GDM1 (cell line): ENCODE measurements around the gene MAPK9.
A peak's percentile ranks its signal among the peaks of the same experiment; 100 is the strongest.
"Not testable (repeated sequence)": the region's sequence is repeated elsewhere in the genome, so short reads cannot be mapped to it uniquely, and the experiment has no call there.

ENCODE experiments used
- DNase-seq: peaks from one replicate; lab custom pipeline; 2025; lab: John Stamatoyannopoulos, UW

MAPK9 gene

DNA sequence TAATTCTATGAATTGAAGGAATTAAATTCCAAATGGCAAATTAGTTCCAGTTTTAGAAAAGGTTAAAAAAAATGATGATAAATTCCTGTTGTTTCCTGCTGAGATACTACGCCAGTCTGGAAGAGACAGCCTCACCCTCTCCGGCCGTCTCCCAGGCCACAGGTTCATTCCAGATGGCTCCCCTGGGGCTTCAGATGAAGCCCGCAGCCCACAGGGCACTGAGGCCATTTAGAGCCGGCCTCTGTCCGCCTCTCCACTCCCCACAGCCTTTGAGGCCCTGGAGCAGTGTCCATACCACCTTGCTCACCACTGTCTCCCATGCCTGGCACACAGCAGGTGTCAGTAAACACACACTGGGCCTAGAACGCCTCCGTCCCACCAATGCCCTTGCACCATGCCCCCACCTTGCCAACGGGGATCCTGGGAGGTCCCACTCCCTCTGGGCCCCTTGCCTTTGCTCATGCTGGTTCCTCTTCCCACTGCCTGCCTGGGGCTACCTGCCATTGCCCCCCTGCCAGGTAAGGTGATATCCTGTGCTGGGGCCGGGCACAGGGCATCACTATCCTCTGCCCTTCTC, 35.2 kb upstream of the MAPK9 start:
- DNase-seq: no peak

DNA sequence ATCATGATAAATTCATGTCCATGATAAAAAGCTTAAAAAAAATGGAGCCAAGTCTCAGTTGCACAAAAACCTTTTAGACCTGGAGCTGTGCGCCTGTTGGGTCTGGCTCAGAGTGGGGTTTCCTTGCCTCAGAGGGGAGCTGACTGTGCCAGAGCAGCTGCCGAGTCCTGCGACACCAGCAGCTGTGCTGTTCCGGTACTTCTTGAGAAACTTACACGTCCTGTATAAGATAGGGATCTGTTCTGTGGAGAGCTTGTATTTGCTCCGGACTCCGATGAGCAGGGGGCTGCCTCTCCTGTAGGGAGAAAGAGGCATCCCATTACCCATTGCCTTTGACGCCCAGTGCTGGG, 32.7 kb upstream of the MAPK9 start:
- DNase-seq: no peak

DNA sequence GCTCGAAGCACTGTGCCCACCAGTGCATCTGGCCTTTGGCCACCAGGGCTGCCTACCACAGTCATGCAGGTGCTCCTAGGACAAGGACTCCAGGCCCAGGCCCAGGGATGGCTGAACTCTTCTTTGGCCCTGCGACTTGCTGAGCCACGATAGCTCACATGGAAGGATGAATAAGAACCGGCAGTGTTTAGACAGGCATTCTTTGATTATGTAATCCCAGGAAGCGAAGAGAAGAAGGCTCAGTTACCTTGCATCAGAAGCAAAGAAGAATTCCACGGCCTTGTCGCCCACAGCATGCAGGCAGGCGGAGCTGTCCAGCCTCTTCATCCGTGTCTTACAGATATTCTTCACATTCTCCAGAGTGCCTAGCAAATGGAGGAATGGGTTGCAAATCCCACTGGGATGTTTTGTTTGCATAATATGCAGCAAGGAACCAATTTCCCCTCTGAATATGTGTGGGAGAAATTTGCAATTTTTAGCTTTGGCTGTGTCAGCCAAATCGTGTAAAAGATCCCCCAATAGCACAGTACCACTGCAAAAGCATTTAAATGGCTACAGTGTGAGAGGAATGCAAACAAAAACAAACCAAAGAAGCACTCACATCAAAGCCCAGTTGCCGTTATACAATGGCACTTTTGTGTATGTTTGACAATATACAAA, 32.2 kb upstream of the MAPK9 start:
- DNase-seq: no peak

DNA sequence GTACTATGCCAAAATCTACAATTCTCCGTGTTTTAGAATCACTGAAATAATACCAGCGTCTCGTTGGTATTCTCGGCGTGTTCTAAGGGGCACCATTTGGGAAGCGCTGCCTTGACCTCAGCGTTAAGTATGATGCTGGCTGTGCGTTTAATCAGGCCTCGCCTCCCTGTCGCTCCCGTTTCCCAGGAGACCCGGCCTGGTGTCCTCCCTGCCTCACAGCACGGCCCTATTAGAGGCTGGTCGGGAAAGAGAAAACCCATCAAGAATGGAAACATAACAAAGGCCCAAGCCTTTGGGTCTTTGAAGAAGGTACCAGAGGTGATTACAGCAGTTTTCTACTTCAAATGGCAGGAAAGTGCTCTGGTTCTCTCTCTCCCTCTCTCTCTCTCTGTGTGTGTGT, 31.3 kb upstream of the MAPK9 start:
- no peak for DNase-seq

DNA sequence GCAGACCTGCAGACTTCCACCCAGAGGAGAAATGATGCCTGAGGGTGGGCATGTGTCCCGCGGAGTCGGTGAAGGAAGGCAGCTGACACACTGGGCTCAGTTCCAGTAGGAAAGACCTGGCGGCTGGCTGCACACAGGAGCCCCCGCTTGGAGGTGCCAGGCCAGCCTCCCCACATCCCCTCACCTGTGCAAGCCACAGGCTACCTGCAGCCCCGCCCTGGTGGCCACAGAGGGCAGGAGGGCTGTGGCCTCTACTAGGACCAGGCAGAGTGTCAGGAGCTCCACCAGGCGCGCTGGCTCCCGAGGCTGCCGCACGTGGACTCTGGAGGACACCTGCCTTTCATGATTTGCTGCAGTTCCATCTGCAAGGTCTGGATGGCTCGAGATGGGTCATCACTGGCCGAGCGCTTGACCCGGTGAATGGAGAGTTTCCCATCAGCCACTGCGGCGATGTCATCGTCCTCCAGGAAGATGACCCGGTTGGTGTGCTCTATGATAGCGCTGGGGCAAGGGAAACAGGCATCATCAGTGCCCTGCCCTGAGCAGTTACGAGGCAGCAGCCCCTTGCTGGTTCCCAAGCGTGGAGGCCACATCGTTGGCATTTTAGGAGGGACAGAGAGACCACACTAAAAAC, 26.7 kb upstream of the MAPK9 start:
- DNase-seq: no peak

DNA sequence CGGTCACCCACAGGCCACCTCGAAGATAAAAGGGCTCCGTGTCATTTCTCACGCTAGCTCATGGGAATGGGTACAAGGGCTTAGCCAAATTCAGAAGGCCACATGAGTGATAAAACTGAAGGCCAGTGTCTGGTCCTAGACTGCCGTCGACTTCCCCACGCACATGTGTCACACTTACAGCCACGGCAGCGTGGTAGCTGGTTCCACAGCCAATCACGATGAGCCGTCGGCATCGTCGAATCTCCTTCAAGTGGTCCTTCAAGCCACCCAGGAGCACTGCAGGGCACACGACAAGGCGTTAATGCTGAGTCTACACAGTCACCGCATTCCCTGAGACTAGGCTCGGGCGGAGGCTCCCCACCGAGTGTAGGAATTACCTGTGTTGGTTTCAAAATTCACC, 24.7 kb upstream of the MAPK9 start:
- DNase-seq: no peak

DNA sequence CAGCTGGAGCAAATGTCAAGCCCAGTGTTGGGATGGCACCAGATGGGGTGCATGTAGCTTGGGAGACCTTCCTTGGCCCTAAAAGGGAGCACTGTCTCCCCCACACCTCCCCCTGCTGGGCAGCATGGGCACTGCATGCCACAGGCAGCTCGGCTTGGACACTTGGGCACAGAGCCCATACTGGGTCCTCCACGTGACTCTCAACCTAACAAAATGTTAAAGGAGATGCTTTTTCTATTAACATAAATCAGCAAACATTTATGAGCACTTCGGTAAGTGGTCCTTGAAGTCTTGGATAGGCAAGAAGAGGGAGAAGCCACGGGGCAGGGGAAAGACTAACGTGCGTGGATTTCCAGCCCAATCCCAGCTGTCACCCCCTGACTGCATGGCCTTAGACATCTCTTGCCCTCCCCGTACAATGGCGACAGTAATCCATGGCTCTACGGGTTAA, 23.9 kb upstream of the MAPK9 start:
- DNase-seq: peak; percentile 30

DNA sequence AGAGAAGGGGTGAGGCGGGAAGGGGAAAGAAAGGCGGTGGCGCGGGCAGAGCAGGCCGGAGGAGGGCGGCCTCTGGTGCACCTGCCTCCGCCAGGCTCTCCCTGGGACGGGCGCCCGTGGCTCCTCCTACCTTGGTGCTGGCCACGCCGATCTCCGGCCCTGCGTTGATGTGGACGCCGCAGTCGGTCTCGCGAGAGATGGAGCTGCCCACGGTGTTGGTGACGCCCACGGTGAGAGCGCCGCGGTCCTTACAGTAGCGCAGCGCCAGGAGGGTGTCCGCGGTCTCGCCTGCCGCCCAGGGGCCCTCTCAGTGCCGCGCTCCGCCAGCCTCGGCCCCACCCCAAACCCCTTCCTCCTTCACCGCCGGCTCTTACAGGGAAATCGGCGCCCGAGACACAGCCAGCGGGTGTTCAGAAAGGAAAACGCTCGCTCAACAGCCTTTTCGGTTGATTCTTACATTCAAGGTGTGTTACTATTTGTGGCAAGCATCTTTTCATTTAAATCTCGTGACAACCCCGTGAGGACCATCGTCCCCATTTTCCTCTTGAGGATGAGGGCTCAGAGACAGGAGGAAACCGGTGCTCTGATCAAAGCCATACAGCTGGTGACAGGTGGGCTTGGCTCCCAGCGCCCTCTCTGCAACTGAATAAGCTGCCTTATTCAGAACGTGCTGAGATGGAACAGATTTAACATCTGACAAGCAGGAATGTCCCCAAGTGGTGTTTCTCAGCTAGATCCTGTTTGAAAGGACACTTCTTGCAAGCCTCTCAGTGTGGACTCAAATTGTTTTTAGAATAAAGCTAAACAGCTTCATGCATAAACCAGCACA, 22.0 kb upstream of the MAPK9 start:
- DNase-seq: peak; percentile 90

DNA sequence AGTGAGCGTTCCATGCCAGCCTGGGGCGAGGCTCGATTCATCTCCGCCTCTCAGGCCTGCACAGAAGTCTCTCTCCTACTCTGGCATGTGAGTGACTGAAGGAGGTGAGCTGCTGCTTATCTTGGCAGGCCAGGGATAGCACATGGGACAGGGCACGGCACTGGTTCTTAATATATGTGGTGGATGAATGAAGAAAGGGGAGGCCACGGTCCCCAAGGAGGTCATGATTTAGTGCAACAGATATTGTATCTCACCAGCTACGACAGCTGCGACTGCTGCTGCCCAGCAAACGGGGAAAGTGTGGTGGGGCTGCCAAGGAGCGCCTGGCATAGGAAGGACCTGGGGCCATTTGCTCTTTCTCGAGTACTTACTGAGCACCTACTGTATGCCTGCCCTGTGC, 19.3 kb upstream of the MAPK9 start:
- DNase-seq: no peak

DNA sequence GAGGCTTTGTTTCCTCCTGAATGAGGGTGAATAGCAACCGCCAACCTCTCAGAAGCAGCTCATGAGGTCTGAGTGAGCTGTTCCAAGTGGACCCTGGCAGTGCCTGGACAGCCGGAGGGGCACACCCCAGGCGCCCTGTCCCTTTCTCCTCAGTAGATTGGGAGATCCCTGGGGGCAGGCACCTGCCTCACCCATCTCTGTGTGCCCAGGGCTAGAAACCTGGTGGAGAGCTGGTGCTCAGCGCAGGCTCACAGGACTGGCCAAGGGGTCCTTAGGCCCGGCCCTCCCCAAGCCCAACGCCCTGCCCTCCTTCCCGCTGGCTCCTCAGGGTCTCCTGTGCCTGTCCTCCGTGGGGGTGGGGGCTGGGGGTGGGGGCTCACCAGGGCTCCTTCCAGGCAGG, 14.9 kb upstream of the MAPK9 start:
- DNase-seq: no peak

DNA sequence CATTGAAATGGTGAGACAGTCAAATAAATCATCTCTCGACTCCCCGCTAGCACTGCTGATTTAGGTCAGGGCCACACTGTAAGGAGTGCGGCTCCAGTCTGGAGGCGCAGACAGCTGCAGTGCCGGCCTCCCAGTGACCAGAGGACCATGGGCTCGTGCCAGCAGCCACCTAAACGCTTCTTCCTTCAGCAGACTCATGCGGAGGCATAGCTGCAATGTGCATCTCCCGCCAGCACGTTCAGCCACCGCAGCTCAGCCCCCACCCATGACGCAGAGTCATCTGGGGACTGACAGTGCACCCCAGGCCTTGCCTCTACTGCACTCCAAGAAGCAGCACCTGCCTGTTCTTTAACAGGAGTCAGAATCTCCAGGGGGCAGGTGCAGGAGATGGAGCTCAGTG, 13.6 kb upstream of the MAPK9 start:
- no peak for DNase-seq

DNA sequence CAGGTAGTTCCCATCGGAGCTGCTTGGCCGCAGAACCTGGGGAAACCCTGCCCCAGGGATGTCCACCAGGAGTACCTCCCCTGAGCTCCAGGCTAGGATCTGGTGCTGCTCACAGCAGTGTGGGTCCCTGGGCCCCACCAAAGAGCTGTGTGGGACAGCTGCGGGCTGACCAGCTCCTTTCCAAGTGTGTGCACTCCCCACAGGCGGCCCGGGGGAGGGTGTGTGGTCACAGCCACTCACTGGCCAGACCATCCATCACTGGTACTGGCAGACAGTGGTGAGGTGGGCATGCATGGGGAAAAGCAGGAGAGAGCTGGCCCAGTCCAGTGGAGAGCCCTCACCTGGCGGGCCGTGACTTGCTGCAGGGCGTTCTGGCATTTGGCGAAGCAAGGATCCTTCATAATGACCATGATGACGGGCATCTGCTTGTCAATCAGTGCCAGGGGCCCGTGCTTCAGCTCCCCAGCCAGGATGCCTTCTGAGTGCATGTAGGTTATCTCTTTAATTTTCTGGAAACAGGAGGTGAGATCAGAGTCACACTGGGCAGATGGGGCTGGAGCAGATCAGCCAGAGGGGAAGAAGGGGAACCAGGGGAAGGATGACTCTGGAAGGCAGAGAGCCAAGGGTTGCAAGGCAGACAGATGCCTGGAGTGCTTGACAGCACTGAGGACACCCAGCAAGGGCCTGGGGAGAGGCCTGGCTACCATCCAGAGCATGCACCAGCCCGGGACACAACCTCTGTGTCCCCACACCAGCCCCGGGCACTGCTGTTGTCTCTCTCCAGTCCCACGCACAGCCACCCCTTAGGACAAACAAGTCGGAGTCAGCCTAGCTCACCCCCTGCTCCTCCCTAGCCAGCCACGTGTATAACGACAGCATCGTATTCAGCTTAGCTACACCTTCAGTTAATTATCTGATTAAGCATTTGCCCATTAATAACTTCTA, 12.8 kb upstream of the MAPK9 start:
- DNase-seq: no peak

DNA sequence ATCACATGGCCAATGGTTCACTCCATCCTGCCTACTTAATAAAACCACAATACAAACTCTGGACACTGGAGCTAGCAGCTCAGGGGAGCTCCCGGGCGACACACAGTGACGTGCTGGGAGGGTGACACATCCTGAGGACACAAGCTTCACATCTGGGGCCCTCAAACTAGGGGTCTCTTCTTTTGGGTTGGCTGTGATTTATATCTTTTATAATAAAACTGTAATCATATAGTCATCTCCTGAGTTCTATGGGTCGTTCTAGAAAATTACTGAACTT, 12.1 kb upstream of the MAPK9 start:
- no peak for DNase-seq

DNA sequence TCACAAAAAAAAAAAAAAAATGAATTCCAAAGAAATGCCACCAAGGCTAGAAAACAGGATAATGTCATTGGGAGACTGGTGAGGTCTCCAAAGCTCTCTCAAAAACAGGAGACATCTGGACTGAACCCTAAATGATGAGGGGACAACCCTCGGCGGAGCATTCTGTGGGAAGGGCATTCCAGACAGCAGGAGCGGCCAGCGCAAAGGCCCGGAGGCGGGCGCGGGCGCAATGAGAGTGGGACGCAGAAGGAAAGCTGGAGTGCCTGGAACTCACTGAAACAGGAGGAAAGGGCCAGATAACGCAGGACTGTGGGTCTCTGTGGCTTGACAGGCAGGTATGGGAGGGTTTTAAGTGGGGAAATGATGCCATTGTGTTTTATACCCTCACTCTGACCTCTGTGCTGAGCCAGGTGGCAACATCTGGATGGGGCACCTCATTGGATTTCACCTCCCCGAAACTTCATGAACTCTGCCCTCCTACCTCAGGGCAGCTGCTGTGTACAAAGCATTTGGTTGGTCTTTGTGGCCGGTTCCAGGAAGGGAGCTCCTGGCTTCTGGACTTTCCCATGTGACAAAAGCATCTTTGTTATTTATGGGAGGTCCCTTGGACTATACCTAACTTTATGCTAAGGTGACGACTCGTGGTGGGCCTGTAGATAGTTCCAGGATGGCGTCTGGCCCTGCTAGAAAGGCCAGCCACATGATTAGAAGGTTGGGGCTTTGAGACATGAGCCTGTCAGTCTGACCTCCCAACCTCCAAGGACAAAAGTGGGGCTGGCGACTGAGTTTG, 11.5 kb upstream of the MAPK9 start:
- no peak for DNase-seq

DNA sequence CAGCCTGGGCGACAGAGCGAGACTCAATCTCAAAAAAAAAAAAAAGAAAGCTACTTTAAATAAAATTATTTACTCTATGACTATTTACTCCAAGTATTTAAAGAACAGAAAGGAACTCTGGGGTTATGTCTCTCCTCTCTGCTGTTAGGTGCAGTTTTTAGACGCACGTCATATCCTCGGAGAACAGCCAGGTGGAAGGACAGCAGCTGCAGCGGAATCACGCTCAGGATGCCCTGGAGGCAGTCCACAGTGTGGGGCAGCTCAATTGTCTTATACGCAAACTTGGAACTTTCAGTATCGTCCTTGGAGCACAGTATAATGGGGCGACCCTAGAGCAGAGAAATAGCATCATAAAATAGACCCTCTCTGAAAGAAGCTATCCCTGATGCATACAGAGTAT, 10.4 kb upstream of the MAPK9 start:
- no peak for DNase-seq

DNA sequence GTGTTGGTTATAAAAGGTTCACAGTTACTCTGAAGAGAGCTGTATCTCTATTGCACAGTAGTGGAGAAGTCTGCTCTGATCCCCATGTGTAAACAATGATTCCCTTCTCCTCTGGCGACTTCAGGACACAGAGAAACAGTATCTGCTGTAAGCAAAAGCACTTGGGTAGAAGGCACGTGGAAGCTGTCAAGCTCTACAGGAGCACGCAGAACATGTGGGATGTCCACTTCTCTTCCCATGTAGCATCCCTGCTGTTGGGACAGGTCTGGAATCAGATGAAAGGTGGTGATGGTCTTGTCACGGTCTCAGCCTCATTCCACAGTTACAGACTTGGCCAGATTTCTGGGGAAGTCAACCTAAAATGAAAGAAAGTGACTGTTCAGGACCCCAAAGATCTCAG, 9.4 kb upstream of the MAPK9 start:
- no peak for DNase-seq

DNA sequence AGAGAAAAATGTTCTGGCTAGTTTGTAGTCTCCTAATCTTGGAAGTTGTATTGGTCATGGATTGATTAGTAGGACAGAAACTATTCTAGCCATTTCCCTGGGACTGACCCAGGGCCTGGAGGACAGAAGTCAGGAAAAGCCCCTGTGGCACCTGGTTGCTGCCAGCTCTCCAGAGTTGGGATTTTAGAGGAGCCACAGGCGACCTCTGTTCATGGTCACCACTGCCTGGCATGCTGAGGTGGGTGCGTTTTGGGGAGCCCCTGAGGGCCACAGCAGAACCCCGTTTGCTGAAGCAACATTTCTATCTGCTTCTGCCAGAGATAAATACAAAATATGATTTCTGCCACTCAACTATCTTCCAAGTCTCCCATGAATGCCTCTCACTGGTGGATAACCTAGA, 7.6 kb upstream of the MAPK9 start:
- DNase-seq: no peak

DNA sequence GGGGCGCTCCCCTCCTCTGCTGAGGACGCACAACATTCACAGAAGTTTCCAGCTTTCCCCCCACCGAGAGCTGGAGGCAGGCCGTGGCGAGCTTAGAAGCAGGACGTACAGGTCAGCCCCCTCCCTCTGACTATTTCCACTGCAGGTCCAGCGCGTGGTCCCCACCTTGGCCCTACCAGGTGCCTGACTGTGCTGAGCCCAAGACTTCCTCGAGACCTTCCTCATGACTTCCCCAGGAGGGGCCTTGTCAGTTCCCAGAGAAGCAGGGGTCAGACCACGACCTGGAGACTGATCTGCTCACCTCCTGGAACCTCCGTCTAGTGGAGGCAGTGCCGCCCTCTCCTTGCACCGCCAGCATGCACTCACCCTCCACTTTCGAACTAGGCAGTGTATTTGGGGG, 7.1 kb upstream of the MAPK9 start:
- not testable (repeated sequence) for DNase-seq

DNA sequence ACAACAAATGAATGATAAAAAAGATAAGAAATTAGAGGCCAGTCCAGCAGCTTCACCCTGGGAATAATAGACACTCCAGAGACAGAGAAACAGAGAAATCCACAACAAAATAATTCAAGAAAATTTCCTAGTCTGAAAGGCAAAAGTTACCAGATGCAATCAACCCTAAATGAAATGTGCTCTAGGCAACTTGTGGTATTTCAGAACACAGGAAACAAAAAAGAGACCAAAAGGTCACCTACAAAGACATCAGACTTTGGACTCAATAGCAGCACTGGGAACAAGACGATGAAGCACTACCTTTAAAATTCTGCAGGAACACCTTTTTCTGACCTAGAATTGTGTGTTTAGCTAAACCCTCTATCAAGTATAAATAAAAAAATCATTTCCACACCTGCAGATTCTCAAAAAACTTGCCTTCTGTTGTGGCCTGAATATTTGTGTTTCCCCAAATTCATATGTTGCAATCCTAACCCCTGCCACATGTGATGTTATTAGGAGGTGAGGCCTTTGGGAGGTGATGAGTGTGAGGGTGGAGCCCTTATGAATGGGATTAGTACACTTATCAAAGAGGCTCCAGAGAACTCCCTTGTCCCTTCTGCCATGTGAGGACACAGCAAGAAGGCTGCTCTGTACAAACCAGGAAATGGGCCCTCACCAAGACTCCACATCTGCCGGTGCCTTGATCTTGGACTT, 5.9 kb upstream of the MAPK9 start:
- DNase-seq: no peak

DNA sequence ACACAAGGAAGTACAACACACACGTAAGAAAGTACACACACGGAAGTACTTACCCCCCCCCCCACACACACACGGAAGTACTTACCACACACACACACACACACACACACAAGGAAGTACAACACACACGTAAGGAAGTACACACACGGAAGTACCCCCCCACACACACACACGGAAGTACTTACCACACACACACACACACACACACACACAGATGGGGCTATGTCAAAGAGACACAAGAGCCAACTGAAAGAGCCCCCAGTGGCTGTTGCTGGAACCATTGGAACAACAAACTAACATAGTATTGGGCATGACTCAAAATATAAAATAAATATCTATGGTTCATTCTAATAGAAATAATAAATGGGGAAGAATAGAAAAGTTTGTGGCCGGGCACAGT, 4.9 kb upstream of the MAPK9 start:
- DNase-seq: no peak
